ENCODE results near the gene GUF1.
A peak's percentile ranks its signal among the peaks of the same experiment; 100 is the strongest.

The GUF1 gene

GRCh38 chr4:44678094-44679041 lies at the start of gene GUF1:
TSS of gene GUF1 (plus strand) at chr4:44678420. CDS start at chr4:44678623, 203 bp downstream.
- FAIRE-seq = no peak

- FAIRE-seq = peak; percentile 89
These were observed 48.8 kb upstream of the GUF1 start for GRCh38 chr4:44629280-44629866.

GRCh38 chr4:44632089-44632488 lies 46.1 kb upstream of the GUF1 start:
- FAIRE-seq = no peak

GRCh38 chr4:44632733-44633132 lies 45.5 kb upstream of the GUF1 start:
- no peak for FAIRE-seq

GRCh38 chr4:44638091-44638490 lies 40.1 kb upstream of the GUF1 start:
- no peak for FAIRE-seq

- FAIRE-seq = no peak
These were observed 32.1 kb upstream of the GUF1 start for GRCh38 chr4:44646151-44646550.

- no peak for FAIRE-seq
These were observed 26.8 kb upstream of the GUF1 start, which contains the start of gene YIPF7 for GRCh38 chr4:44651425-44651824. TSS of gene YIPF7 (minus strand) at chr4:44651625. CDS start at chr4:44650100, 1,525 bp downstream.

- no peak for FAIRE-seq
These were observed 26.2 kb upstream of the GUF1 start for GRCh38 chr4:44652002-44652401.

GRCh38 chr4:44660396-44660795 lies 17.8 kb upstream of the GUF1 start:
- no peak for FAIRE-seq

- FAIRE-seq = no peak
These were observed 16.1 kb upstream of the GUF1 start for GRCh38 chr4:44661940-44662622.

GRCh38 chr4:44662623-44663005 lies 15.6 kb upstream of the GUF1 start:
- no peak for FAIRE-seq

GRCh38 chr4:44663539-44664263 lies 14.5 kb upstream of the GUF1 start:
- no peak for FAIRE-seq

GRCh38 chr4:44668526-44668925 lies 9.7 kb upstream of the GUF1 start:
- FAIRE-seq = no peak

GRCh38 chr4:44670506-44671199 lies 7.6 kb upstream of the GUF1 start:
- FAIRE-seq = no peak

GRCh38 chr4:44671636-44672035 lies 6.6 kb upstream of the GUF1 start:
- FAIRE-seq = no peak

GRCh38 chr4:44674471-44674870 lies 3.7 kb upstream of the GUF1 start:
- FAIRE-seq = no peak

GRCh38 chr4:44675366-44675765 lies 2.9 kb upstream of the GUF1 start:
- no peak for FAIRE-seq

GRCh38 chr4:44679060-44679459 lies 840 bp downstream of the GUF1 start:
- no peak for FAIRE-seq

GRCh38 chr4:44684648-44685047 lies 6.4 kb downstream of the GUF1 start:
- FAIRE-seq = no peak

GRCh38 chr4:44700427-44700826 lies 22.2 kb downstream of the GUF1 start:
- FAIRE-seq = no peak

GRCh38 chr4:44701037-44701436 lies 22.8 kb downstream of the GUF1 start:
- FAIRE-seq = no peak

GRCh38 chr4:44704673-44705072 lies 26.5 kb downstream of the GUF1 start:
- FAIRE-seq = no peak

Data from colon (tissue), 2 donors.